ENCODE data around the gene XBP1. TPM values are rescaled to one million over a fixed set of nuclear protein-coding genes. Genes with fewer than 3 reads are reported as not detected.
"Not testable (repeated sequence)": the region's sequence is repeated elsewhere in the genome, so short reads cannot be mapped to it uniquely, and the experiment has no call there.

XBP1 gene
- total RNA-seq, 1 donor from 2014 or later = 73.1 TPM

DNA sequence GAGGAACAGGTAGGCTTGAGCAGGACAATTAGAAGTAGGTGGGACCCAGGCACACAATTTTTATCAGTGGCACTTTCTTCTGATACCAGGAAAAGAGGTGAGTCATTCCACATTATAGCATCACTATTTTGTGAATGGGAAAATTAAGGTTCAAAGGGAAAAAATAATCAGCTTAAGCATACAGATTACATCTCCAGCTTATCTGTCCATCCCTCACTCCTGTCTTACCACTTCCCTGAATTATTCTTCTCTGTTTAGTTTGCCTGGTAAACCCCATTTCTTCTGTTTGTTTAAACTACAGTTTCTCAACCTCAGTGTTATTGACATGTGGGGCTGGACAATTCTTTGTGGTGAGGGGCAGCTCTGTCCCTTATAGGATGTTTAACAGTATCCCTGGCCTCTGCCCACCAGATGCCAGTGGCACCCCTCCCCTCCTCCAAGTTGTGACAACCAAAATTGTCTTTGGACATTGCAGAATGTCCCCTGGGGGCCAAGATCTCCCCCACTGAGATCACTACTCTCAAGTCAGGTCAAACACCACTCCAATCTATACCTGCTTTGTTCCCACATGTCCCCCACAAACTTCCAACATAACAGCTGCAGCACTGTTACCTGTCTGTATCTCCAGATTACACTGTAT is 8.5 kb upstream of the XBP1 start:
- peaks cover 4% of the 10 kb centered on the region for H3K36me3 Mint-ChIP-seq
- H3K9me3 Mint-ChIP-seq = no peaks in the 10 kb centered on the region
- DNase-seq (ENCODE audit: low spot score in 2 of 2, unreplicated experiment in 2 of 2) = no peak
- peaks cover 21% of the 10 kb centered on the region for H3K4me1 Mint-ChIP-seq
- TF ChIP-seq, protein P1, sequence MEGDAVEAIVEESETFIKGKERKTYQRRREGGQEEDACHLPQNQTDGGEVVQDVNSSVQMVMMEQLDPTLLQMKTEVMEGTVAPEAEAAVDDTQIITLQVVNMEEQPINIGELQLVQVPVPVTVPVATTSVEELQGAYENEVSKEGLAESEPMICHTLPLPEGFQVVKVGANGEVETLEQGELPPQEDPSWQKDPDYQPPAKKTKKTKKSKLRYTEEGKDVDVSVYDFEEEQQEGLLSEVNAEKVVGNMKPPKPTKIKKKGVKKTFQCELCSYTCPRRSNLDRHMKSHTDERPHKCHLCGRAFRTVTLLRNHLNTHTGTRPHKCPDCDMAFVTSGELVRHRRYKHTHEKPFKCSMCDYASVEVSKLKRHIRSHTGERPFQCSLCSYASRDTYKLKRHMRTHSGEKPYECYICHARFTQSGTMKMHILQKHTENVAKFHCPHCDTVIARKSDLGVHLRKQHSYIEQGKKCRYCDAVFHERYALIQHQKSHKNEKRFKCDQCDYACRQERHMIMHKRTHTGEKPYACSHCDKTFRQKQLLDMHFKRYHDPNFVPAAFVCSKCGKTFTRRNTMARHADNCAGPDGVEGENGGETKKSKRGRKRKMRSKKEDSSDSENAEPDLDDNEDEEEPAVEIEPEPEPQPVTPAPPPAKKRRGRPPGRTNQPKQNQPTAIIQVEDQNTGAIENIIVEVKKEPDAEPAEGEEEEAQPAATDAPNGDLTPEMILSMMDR (IDR thresholded peaks at IDR 0.05; ENCODE audit: unreplicated experiment) = no peak
- no peak overlapping the region for H3K27ac Mint-ChIP-seq
- H3K27me3 Mint-ChIP-seq (ENCODE audit: low read depth) = no peaks in the 10 kb centered on the region
- H3K4me3 Mint-ChIP-seq = no peak overlapping the region

DNA sequence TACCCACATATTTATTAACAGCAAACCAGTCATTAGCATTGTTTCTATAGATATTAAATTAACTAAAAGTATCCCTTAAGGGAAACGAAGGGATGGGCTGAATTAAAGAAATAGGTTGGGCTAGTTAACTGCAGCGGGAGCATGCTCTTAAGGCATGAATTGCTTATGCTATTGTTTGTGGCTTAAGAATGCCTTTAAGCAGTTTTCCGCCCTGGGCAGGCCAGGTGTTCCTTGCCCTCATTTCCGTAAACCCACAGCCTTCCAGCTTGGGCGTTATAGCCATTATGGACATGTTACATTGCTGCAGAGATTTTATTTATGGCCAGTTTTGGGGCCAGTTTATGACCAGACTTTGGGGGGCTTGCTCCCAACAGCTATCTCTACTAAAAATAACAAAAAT is 5.1 kb upstream of the XBP1 start:
- H3K9me3 Mint-ChIP-seq; DNase-seq (ENCODE audit: low spot score in 2 of 2, unreplicated experiment in 2 of 2); H3K27ac Mint-ChIP-seq; H3K36me3 Mint-ChIP-seq; H3K4me3 Mint-ChIP-seq; H3K27me3 Mint-ChIP-seq (ENCODE audit: low read depth): not testable (repeated sequence)
- peaks cover 17% of the 10 kb centered on the region for H3K4me1 Mint-ChIP-seq

DNA sequence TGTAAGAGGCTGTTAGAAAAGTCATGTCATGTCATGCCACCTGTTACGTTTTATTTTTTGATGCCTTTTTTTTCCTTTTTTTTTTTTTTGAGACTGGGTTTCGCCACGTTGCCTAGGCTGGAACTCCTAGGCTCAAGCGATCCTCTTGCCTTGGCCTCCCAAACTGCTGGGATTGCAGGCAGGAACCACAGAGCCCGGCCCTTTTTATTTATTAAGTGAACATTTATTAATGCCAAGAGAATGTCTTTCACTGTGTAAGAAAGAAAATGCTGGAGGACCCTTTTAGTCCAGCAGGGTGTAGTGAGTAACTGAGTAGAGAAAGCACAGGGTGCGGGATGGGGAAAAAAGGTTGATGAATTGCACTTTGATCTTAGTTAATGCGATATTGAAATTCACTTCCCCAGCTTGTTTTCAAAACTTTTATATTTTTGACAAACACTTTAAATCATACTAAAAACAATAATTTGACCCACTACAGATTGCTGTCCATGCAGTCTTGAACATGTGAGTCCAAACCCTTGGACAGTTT is 2.3 kb upstream of the XBP1 start:
- Mint-ChIP-seq H3K27ac (peak overlapping the region; percentile 83), H3K36me3 (peaks cover 3% of the 10 kb centered on the region), H3K9me3 (no peaks in the 10 kb centered on the region), H3K4me1 (peaks cover 26% of the 10 kb centered on the region), H3K4me3 (peak overlapping the region; percentile 50), H3K27me3 (ENCODE audit: low read depth) (no peaks in the 10 kb centered on the region)
- TF ChIP-seq, protein P1 (IDR thresholded peaks at IDR 0.05; ENCODE audit: unreplicated experiment) = no peak
- DNase-seq (ENCODE audit: low spot score in 2 of 2, unreplicated experiment in 2 of 2) = no peak

DNA sequence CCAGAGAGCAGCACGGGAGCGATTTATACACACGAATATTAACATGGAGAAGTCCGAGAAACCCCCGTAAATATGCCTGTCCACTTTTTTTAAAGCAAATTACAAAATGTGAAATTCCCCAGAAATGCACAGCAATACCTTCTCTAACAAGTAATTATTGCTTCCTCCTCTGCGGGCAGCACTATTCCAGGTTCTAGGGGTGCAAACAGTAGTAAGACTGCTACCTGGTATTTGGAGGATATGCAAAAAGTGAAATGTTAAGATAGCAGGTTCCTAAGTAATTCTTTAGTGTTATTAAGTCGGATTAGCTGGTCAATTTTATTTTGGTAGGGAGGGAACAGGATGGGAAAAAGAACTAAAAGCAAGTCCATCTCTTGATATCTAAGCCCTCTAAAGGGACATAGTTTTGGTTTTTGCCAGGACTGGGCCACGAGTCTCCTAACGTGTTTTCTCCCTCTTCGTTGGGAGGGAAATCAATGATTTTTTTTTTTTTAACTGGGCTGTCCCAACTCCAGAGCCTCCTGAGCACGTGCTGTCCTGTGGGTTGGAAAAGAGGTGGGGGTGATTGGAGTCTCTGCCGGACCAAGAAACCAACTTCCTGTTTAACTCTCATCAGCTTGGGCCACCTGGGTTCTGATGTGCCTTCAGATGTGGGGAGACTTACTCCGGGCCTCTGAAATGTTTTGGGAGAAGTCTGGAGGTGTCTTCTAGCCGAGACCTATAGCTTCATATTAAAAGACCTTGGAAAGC is 1.7 kb upstream of the XBP1 start:
- DNase-seq (ENCODE audit: low spot score in 2 of 2, unreplicated experiment in 2 of 2) = no peak
- Mint-ChIP-seq H3K27me3 (ENCODE audit: low read depth) (no peaks in the 10 kb centered on the region), H3K4me1 (peaks cover 26% of the 10 kb centered on the region), H3K4me3 (peak overlapping the region; percentile 50), H3K27ac (peak overlapping the region; percentile 83), H3K36me3 (peaks cover 3% of the 10 kb centered on the region), H3K9me3 (no peaks in the 10 kb centered on the region)
- TF ChIP-seq, protein P1 (IDR thresholded peaks at IDR 0.05; ENCODE audit: unreplicated experiment) = no peak

DNA sequence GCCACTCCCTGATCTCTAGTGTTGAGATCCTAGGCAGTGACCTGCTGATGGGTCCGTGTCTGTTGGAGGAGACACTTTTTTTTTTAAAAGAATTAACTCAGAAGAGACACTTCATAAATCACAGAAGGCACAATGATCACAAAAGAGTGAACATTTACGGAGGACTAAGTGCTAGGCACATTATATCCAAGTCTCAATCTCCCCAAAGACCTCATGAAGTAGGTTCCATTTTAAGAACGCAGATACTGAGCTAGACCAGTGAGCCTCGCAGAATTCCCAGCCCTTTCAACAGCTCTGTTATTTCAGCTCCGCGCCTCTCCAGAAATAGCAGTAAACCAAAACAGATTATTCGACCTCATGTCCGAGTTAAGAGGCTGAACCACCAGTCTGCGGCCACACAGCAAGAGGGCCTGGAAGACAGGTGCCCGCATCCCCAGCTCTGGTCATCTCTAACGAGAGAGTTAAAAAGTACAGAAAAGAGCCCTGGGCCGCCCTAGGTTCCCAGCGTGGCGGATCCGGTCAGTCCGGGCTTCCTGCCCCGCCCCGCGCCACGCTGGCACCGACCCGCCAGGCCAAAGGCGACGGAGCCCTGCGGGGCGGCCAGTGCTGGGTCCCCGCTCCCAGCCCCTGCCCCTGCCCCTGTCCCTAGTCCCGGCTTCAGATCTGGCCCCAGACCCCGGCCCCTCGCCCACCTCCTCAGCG is 612 bp downstream of the XBP1 start:
- Mint-ChIP-seq H3K9me3 (no peaks in the 10 kb centered on the region), H3K4me1 (peaks cover 26% of the 10 kb centered on the region), H3K36me3 (peaks cover 21% of the 10 kb centered on the region), H3K27ac (peak overlapping the region; percentile 96), H3K4me3 (peak overlapping the region; percentile 91), H3K27me3 (ENCODE audit: low read depth) (no peaks in the 10 kb centered on the region)
- DNase-seq (ENCODE audit: low spot score in 2 of 2, unreplicated experiment in 2 of 2) = peak; percentile 28 to 68
- TF ChIP-seq, protein P1 (IDR thresholded peaks at IDR 0.05; ENCODE audit: unreplicated experiment) = no peak

Data from mesothelial cell of epicardium (in vitro differentiated cells).